HG02973 (cell line): ENCODE measurements around the gene OR13C5.
"Not testable (repeated sequence)": the region's sequence is repeated elsewhere in the genome, so short reads cannot be mapped to it uniquely, and the experiment has no call there.

Experiments used
- ATAC-seq: cut with Tn5 transposase; IDR thresholded peaks from one replicate; pipeline ENCODE4 v1.9.1; 2021; ENCODE audit warnings: moderate library complexity; ENCODE audit not compliant: unreplicated experiment

Gene OR13C5

GRCh38 chr9:104599313-104599712 lies at the start of gene OR13C5:
Gene OR13C5, minus strand, starts transcription at chr9:104599413. Its CDS starts 0 bp downstream, at chr9:104599413.
- not testable (repeated sequence) for ATAC-seq

GRCh38 chr9:104635456-104635855 lies 36.2 kb upstream of the OR13C5 start:
- no peak for ATAC-seq

GRCh38 chr9:104633976-104634520 lies 34.8 kb upstream of the OR13C5 start:
- ATAC-seq: no peak

GRCh38 chr9:104625964-104626363 lies 26.8 kb upstream of the OR13C5 start:
- not testable (repeated sequence) for ATAC-seq

- ATAC-seq: no peak
Observed at GRCh38 chr9:104618104-104618503, 18.9 kb upstream of the OR13C5 start, which contains the start of gene OR13C9. Gene OR13C9, minus strand, starts transcription at chr9:104618204. Its CDS starts 0 bp downstream, at chr9:104618204.

- ATAC-seq: no peak
Observed at GRCh38 chr9:104617418-104617817, 18.2 kb upstream of the OR13C5 start.

GRCh38 chr9:104611213-104611612 lies 12.0 kb upstream of the OR13C5 start:
- ATAC-seq: no peak

- ATAC-seq: no peak
Observed at GRCh38 chr9:104608336-104608735, 9.1 kb upstream of the OR13C5 start.

- no peak for ATAC-seq
Observed at GRCh38 chr9:104606152-104606551, 6.9 kb upstream of the OR13C5 start.

- not testable (repeated sequence) for ATAC-seq
Observed at GRCh38 chr9:104605527-104605926, 6.3 kb upstream of the OR13C5 start, which contains the start of gene OR13C2. Gene OR13C2, minus strand, starts transcription at chr9:104605627. Its CDS starts 0 bp downstream, at chr9:104605627.

GRCh38 chr9:104604801-104605200 lies 5.6 kb upstream of the OR13C5 start:
- no peak for ATAC-seq

GRCh38 chr9:104598749-104599148 lies 464 bp downstream of the OR13C5 start:
- ATAC-seq: not testable (repeated sequence)

GRCh38 chr9:104589626-104590025 lies 9.6 kb downstream of the OR13C5 start:
- ATAC-seq: no peak

GRCh38 chr9:104586496-104587180 lies 12.6 kb downstream of the OR13C5 start:
- ATAC-seq: no peak

- no peak for ATAC-seq
Observed at GRCh38 chr9:104580562-104580961, 18.7 kb downstream of the OR13C5 start.

GRCh38 chr9:104577263-104577662 lies 21.9 kb downstream of the OR13C5 start:
- no peak for ATAC-seq

GRCh38 chr9:104575456-104575855 lies 23.8 kb downstream of the OR13C5 start:
- no peak for ATAC-seq

- ATAC-seq: no peak
Observed at GRCh38 chr9:104572612-104573011, 26.6 kb downstream of the OR13C5 start.

- no peak for ATAC-seq
Observed at GRCh38 chr9:104568868-104569267, 30.3 kb downstream of the OR13C5 start, which contains the start of gene OR13C8. Gene OR13C8, plus strand, starts transcription at chr9:104569168. Its CDS starts 0 bp downstream, at chr9:104569168.

GRCh38 chr9:104564358-104564757 lies 34.9 kb downstream of the OR13C5 start:
- no peak for ATAC-seq

- no peak for ATAC-seq
Observed at GRCh38 chr9:104556830-104557634, 42.2 kb downstream of the OR13C5 start.
